BE2C (cell line): ENCODE data around the gene SIRPB2.

ENCODE experiments used
- DNase-seq: peaks from one replicate; pipeline ENCODE4 v3.0.0-alpha.2; 2020
- H3K27me3 ChIP-seq: fragments of 250-450 bp; sonication (Bioruptor Pico); 2 replicates; pipeline ENCODE4 v1.5.1; 2020; ENCODE audit warnings: mild to moderate bottlenecking
- H3K36me3 ChIP-seq: fragments of 250-450 bp; sonication (Bioruptor Pico); 2 replicates; pipeline ENCODE4 v1.5.1; 2020; ENCODE audit warnings: mild to moderate bottlenecking
- H3K4me1 ChIP-seq: fragments of 250-450 bp; sonication (Bioruptor Pico); 2 replicates; pipeline ENCODE4 v1.5.1; 2020
- H3K4me3 ChIP-seq: 2 replicates; pipeline ENCODE4 v1.5.1; 2011; ENCODE audit warnings: low read depth, low read length
- H3K9me3 ChIP-seq: fragments of 250-450 bp; sonication (Bioruptor Pico); 2 replicates; pipeline ENCODE4 v1.5.1; 2020
- TF ChIP-seq, protein P1 (sequence below): IDR thresholded peaks from 2 replicates; pipeline ENCODE4 v1.5.1; 2012; ENCODE audit warnings: mild to moderate bottlenecking, low read depth, low read length

Gene SIRPB2

DNA sequence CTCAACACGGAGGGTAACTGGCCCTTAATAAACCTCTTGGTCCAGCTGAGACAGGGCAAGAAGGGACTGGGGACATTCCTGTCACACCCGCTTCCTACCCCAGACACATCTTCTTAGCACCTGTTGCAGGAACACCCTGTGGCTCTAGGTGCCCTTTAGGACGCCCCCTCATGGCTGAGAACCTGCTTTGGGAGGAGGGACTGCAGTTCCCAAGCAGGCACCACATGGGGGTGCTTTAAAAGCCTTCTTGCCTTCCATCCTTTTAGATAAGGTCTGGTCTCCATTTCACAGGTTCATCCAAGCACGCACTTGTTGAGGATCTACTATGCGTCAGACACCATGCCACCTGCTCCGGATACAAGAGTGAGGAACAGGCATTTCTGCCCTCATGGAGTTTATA is 51.2 kb downstream of the SIRPB2 start:
- no peaks in the 10 kb centered on the region for H3K9me3 ChIP-seq
- DNase-seq = no peak
- H3K36me3 ChIP-seq = peaks cover 3% of the 10 kb centered on the region; the same call in 1 of the 2 replicates
- H3K4me3 ChIP-seq = no peak overlapping the region
- no peaks in the 10 kb centered on the region for H3K27me3 ChIP-seq
- H3K4me1 ChIP-seq = no peaks in the 10 kb centered on the region
- TF ChIP-seq, protein P1, sequence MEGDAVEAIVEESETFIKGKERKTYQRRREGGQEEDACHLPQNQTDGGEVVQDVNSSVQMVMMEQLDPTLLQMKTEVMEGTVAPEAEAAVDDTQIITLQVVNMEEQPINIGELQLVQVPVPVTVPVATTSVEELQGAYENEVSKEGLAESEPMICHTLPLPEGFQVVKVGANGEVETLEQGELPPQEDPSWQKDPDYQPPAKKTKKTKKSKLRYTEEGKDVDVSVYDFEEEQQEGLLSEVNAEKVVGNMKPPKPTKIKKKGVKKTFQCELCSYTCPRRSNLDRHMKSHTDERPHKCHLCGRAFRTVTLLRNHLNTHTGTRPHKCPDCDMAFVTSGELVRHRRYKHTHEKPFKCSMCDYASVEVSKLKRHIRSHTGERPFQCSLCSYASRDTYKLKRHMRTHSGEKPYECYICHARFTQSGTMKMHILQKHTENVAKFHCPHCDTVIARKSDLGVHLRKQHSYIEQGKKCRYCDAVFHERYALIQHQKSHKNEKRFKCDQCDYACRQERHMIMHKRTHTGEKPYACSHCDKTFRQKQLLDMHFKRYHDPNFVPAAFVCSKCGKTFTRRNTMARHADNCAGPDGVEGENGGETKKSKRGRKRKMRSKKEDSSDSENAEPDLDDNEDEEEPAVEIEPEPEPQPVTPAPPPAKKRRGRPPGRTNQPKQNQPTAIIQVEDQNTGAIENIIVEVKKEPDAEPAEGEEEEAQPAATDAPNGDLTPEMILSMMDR = no peak; the same call in 1 of the 2 replicates

DNA sequence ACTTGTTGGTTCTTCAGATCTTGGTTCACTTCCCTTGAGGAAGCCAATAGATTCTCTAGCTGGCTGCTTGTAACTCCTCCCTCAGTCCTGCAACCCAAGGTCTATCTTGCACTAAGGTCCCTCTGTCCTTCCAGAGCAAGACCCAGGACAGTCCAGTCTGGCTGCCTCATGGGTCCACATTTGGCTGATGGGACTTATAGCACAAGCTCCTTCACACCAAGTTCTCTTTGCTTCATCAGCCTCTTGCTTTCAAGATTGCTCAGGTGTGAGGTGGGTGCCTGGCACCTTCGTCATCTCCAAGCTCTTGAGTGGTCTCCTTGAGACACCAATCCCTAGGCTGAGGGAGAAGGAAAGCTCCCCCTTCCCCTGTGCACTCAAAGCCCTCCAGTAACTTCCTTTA is 52.9 kb downstream of the SIRPB2 start:
- no peak overlapping the region for H3K4me3 ChIP-seq
- no peaks in the 10 kb centered on the region for H3K4me1 ChIP-seq
- TF ChIP-seq, protein P1 = no peak
- DNase-seq = no peak
- H3K36me3 ChIP-seq = no peaks in the 10 kb centered on the region
- H3K9me3 ChIP-seq = no peaks in the 10 kb centered on the region
- no peaks in the 10 kb centered on the region for H3K27me3 ChIP-seq

DNA sequence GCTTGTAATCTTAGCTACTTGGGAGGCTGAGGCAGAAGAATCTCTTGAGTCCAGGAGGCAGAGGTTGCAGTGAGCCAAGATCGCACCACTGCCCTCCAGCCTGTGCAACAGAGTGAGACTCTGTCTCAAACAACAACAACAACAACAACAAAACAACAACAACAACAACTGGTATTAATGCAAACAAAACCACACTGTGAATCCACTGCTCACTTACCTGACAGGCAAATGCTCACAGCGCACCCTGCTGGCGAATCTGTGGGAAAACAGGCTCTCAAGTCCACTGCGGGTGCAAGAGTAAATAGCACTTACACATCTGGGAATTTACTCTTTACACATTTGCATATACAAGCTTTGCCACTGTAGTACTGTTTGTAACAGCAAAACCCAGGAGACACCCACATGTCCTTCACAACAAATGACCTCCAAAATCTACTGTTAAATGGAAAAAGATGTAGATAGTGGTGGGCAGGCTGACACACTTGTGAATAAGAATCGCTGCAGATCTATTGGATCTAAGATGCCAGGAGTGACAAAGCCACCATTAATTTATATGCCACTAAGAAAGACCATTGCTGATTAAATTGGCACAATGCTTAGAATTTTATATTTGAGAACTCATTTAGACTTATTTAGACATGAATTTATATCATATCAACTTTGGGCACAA is 53.9 kb downstream of the SIRPB2 start:
- Histone ChIP-seq H3K27me3 (no peaks in the 10 kb centered on the region), H3K4me3 (no peak overlapping the region), H3K4me1 (no peaks in the 10 kb centered on the region), H3K36me3 (no peaks in the 10 kb centered on the region), H3K9me3 (no peaks in the 10 kb centered on the region)
- peak; percentile 52 for DNase-seq
- TF ChIP-seq, protein P1 = peak; percentile 72

DNA sequence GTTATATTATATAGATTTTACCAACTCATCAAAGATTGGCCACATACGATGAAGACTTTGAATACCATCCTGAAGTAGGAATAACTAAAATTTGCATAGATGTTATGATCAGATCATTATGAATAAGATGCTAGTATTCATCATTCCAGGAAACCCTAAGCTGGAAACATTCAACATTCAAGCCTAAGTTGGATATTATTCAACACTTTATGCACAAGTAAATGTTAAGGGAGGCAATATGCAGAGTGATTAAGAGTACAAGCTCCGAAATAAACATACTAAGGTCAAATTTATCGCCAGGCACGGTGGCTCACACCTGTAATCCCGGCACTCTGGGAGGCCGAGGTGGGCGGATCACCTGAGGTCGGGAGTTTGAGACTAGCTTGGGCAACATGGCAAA is 55.0 kb downstream of the SIRPB2 start:
- Histone ChIP-seq H3K4me1 (no peaks in the 10 kb centered on the region), H3K4me3 (no peak overlapping the region), H3K36me3 (no peaks in the 10 kb centered on the region), H3K9me3 (no peaks in the 10 kb centered on the region), H3K27me3 (no peaks in the 10 kb centered on the region)
- no peak for DNase-seq
- TF ChIP-seq, protein P1 = no peak

DNA sequence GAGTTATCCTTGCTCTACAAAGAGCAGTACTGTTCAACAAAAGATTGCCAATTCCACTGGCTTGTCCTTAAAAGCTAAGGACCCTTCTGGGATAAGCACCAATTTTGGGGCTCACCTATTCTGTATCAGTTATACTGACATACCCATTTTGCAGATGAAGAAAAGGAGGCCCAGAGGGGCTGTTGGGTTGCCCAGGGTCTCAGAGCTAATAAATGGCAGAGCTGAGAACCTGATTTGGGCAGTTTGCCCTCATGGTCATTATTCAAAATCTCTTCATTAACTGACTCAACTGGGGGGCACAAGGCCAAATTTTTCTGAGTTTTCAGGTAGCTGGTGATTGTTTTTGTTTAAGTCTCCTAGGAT is 55.9 kb downstream of the SIRPB2 start:
- Histone ChIP-seq H3K4me1 (no peaks in the 10 kb centered on the region), H3K27me3 (no peaks in the 10 kb centered on the region), H3K4me3 (no peak overlapping the region), H3K36me3 (no peaks in the 10 kb centered on the region), H3K9me3 (no peaks in the 10 kb centered on the region)
- DNase-seq = no peak
- TF ChIP-seq, protein P1 = no peak

DNA sequence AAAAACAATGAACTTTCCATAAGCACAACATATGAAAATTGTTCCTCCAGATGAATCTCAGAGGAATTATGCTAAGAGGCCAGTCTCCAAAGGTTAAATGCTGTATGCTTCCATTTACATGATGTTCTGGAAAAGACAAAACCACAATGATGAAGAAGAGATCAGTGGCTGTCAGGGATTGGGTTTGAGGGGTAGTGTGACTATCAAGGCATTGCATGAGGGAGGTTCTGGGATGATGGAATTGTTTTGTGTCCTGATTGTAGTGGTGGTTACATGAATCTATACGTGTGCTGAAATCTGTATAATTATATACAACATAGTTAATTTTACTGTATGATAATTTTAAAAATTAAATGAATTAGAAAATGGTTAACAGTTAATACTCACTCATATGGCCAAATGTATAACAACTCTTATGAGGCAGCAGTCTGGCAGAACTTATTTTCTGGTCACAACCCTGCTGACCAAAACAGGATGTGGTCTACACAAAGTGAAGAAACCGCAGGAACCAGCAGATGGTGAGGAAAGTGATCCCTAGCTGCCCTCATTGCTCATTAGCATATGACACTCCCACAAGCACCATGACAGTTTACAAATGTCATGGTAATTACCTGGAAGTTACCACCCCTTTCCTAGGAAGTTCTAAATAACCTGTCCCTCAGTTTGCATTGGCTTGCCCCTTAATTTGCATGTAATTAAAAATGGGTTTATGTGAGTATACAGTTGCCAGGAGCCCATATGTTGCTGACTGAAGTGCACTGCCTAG is 56.5 kb downstream of the SIRPB2 start:
- TF ChIP-seq, protein P1 = no peak
- H3K4me3 ChIP-seq = no peak overlapping the region
- no peaks in the 10 kb centered on the region for H3K36me3 ChIP-seq
- no peaks in the 10 kb centered on the region for H3K9me3 ChIP-seq
- H3K4me1 ChIP-seq = no peaks in the 10 kb centered on the region
- DNase-seq = no peak
- H3K27me3 ChIP-seq = no peaks in the 10 kb centered on the region
